ENCODE data around the gene STK25. TPM values are rescaled to one million over a fixed set of nuclear protein-coding genes. Genes with fewer than 3 reads are reported as not detected.
A peak's percentile ranks its signal among the peaks of the same experiment; 100 is the strongest.

STK25 gene
- total and polyA plus RNA-seq, 2 experiments from 2014 or later = 125 to 304 TPM

- TF ChIP-seq ZNF462 (CRISPR knock-in tag; IDR thresholded peaks at IDR 0.05) (no peak), CREB1 (CRISPR knock-in tag; IDR thresholded peaks at IDR 0.05; ENCODE audit: low read depth) (no peak), CTCF (conservative IDR thresholded peaks at IDR 0.05; ENCODE audit: low read depth in 2 of 2) (no peak)
These were observed 8.4 kb downstream of the STK25 start (continued) for GRCh38 chr2:241500016-241500415.

GRCh38 chr2:241499146-241499965 is 9.0 kb downstream of the STK25 start:
- H2AFZ ChIP-seq = no peak overlapping the region
- ATAC-seq (peak; percentile 48), DNase-seq (ENCODE audit: low spot score) (no peak)
- H3K36me3 ChIP-seq (ENCODE audit: insufficient read depth) = no peaks in the 10 kb centered on the region
- H3K4me2 ChIP-seq = no peak overlapping the region
- H3F3A ChIP-seq (replicated peaks; ENCODE audit: low read depth) = no peaks in the 10 kb centered on the region
- no peak overlapping the region for H3K27ac ChIP-seq (ENCODE audit: low read depth)
- peak overlapping the region; percentile 31; the same call in 1 of the 2 replicates for H3K27ac Mint-ChIP-seq
- peaks cover 43% of the 10 kb centered on the region for H3K36me3 Mint-ChIP-seq (ENCODE audit: low read depth)
- H3K4me3 ChIP-seq = no peak overlapping the region
- no peaks in the 10 kb centered on the region; the same call in 2 of the 3 replicates for H3K9me3 Mint-ChIP-seq
- no peak overlapping the region for H3K4me3 Mint-ChIP-seq
- H4K20me1 ChIP-seq (replicated peaks; ENCODE audit: insufficient read depth) = peaks cover 20% of the 10 kb centered on the region
- TF ChIP-seq ETS1 (IDR thresholded peaks at IDR 0.05) = no peak
- TF ChIP-seq EZH2 (IDR thresholded peaks at IDR 0.05; ENCODE audit: low read depth, unreplicated experiment) = no peak
- TF ChIP-seq JUNB (IDR thresholded peaks at IDR 0.05; ENCODE audit: unreplicated experiment) = no peak
- H3K79me2 ChIP-seq (replicated peaks; ENCODE audit: insufficient read depth) = peaks cover 37% of the 10 kb centered on the region
- no peaks in the 10 kb centered on the region for H3K4me1 Mint-ChIP-seq
- no peaks in the 10 kb centered on the region for H3K27me3 Mint-ChIP-seq (ENCODE audit: insufficient read depth, low read depth, poor library complexity)
- no peaks in the 10 kb centered on the region for H3K27me3 ChIP-seq (ENCODE audit: insufficient read depth)
- H3K9me2 ChIP-seq (ENCODE audit: insufficient read depth) = no peaks in the 10 kb centered on the region
- no peaks in the 10 kb centered on the region for H3K4me1 ChIP-seq (ENCODE audit: insufficient read depth)
